ENCODE measurements around the gene WNK1.
A peak's percentile ranks its signal among the peaks of the same experiment; 100 is the strongest.

Gene WNK1

DNA sequence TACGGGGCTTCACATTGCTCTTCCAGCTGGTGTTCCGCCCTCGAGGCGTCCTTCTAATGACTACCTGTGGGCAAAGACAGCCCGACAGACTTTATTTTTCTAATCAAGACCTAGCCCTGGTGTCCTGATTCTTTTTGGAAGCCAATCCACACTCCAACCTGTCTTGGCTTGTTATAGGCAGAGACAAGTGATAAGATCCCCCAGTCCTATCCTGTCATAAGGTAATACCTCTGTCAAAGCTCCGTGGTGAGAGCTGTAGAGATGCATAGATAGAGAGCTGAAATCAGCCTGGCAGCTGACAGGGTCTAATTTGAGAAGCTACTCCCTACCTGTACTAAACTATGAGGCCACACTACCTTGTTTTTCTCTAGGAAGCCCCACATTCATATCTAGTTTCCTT lies 11.5 kb upstream of the WNK1 start:
- WGBS (ENCODE audit: insufficient coverage, insufficient read length): no CpG with 5 or more reads among the region's 6 CpGs
- Histone ChIP-seq H3K27ac (ENCODE audit: low read length) (no peak overlapping the region), H3K36me3 (ENCODE audit: control insufficient read depth, insufficient read depth, low read length) (no peaks in the 10 kb centered on the region), H3K4me3 (ENCODE audit: low read length) (no peak overlapping the region), H3K9me3 (ENCODE audit: control insufficient read depth, insufficient read depth, low read length) (no peaks in the 10 kb centered on the region), H3K27me3 (ENCODE audit: control insufficient read depth, insufficient read depth, low read length) (no peaks in the 10 kb centered on the region), H3K4me1 (ENCODE audit: control insufficient read depth, insufficient read depth, low read length) (no peaks in the 10 kb centered on the region; the same call in 1 of the 2 replicates)
- DNase-seq (ENCODE audit: low read depth, low spot score): no peak

GRCh38 chr12:749751-750270 lies 2.6 kb upstream of the WNK1 start:
- no CpG with 5 or more reads among the region's 1 CpG for WGBS (ENCODE audit: insufficient coverage, insufficient read length)
- H3K27ac ChIP-seq (ENCODE audit: low read length): no peak overlapping the region
- DNase-seq (ENCODE audit: low read depth, low spot score): no peak

GRCh38 chr12:750366-751191 lies 1.8 kb upstream of the WNK1 start:
- DNase-seq (ENCODE audit: low read depth, low spot score): no peak
- no CpG with 5 or more reads among the region's 7 CpGs for WGBS (ENCODE audit: insufficient coverage, insufficient read length)
- Histone ChIP-seq H3K27me3 (ENCODE audit: control insufficient read depth, insufficient read depth, low read length) (no peaks in the 10 kb centered on the region), H3K4me3 (ENCODE audit: low read length) (no peak overlapping the region), H3K36me3 (ENCODE audit: control insufficient read depth, insufficient read depth, low read length) (no peaks in the 10 kb centered on the region), H3K4me1 (ENCODE audit: control insufficient read depth, insufficient read depth, low read length) (no peaks in the 10 kb centered on the region; the same call in 1 of the 2 replicates), H3K9me3 (ENCODE audit: control insufficient read depth, insufficient read depth, low read length) (no peaks in the 10 kb centered on the region), H3K27ac (ENCODE audit: low read length) (no peak overlapping the region)

More at GRCh38 chr12:749751-750270, 2.6 kb upstream of the WNK1 start:
- no peaks in the 10 kb centered on the region for H3K36me3 ChIP-seq (ENCODE audit: control insufficient read depth, insufficient read depth, low read length)
- no peak overlapping the region for H3K4me3 ChIP-seq (ENCODE audit: low read length)
- no peaks in the 10 kb centered on the region for H3K27me3 ChIP-seq (ENCODE audit: control insufficient read depth, insufficient read depth, low read length)
- no peaks in the 10 kb centered on the region for H3K4me1 ChIP-seq (ENCODE audit: control insufficient read depth, insufficient read depth, low read length)
- H3K9me3 ChIP-seq (ENCODE audit: control insufficient read depth, insufficient read depth, low read length): no peaks in the 10 kb centered on the region

- H3K27me3 ChIP-seq (ENCODE audit: control insufficient read depth, insufficient read depth, low read length): no peaks in the 10 kb centered on the region
- no CpG with 5 or more reads among the region's 42 CpGs for WGBS (ENCODE audit: insufficient coverage, insufficient read length)
- H3K4me1 ChIP-seq (ENCODE audit: control insufficient read depth, insufficient read depth, low read length): no peaks in the 10 kb centered on the region; the same call in 1 of the 2 replicates
- H3K27ac ChIP-seq (ENCODE audit: low read length): peak overlapping the region; percentile 19
- no peaks in the 10 kb centered on the region for H3K9me3 ChIP-seq (ENCODE audit: control insufficient read depth, insufficient read depth, low read length)
- H3K36me3 ChIP-seq (ENCODE audit: control insufficient read depth, insufficient read depth, low read length): no peaks in the 10 kb centered on the region
- H3K4me3 ChIP-seq (ENCODE audit: low read length): peak overlapping the region; percentile 40; the same call in 1 of the 2 replicates
- peak; percentile 94 for DNase-seq (ENCODE audit: low read depth, low spot score)
These were observed 984 bp upstream of the WNK1 start for GRCh38 chr12:751192-751998.

GRCh38 chr12:752695-753610 lies 574 bp downstream of the WNK1 start:
- no peaks in the 10 kb centered on the region for H3K27me3 ChIP-seq (ENCODE audit: control insufficient read depth, insufficient read depth, low read length)
- no peaks in the 10 kb centered on the region for H3K36me3 ChIP-seq (ENCODE audit: control insufficient read depth, insufficient read depth, low read length)
- no peaks in the 10 kb centered on the region; the same call in 1 of the 2 replicates for H3K4me1 ChIP-seq (ENCODE audit: control insufficient read depth, insufficient read depth, low read length)
- no CpG with 5 or more reads among the region's 115 CpGs for WGBS (ENCODE audit: insufficient coverage, insufficient read length)
- H3K27ac ChIP-seq (ENCODE audit: low read length): no peak overlapping the region
- DNase-seq (ENCODE audit: low read depth, low spot score): no peak
- H3K4me3 ChIP-seq (ENCODE audit: low read length): peak overlapping the region; percentile 86
- H3K9me3 ChIP-seq (ENCODE audit: control insufficient read depth, insufficient read depth, low read length): no peaks in the 10 kb centered on the region

GRCh38 chr12:753611-754472 lies 1.5 kb downstream of the WNK1 start:
- no peaks in the 10 kb centered on the region; the same call in 1 of the 2 replicates for H3K4me1 ChIP-seq (ENCODE audit: control insufficient read depth, insufficient read depth, low read length)
- no peaks in the 10 kb centered on the region for H3K9me3 ChIP-seq (ENCODE audit: control insufficient read depth, insufficient read depth, low read length)
- no peak for DNase-seq (ENCODE audit: low read depth, low spot score)
- WGBS (ENCODE audit: insufficient coverage, insufficient read length): no CpG with 5 or more reads among the region's 63 CpGs
- peak overlapping the region; percentile 86 for H3K4me3 ChIP-seq (ENCODE audit: low read length)
- H3K27ac ChIP-seq (ENCODE audit: low read length): no peak overlapping the region
- no peaks in the 10 kb centered on the region for H3K27me3 ChIP-seq (ENCODE audit: control insufficient read depth, insufficient read depth, low read length)
- no peaks in the 10 kb centered on the region for H3K36me3 ChIP-seq (ENCODE audit: control insufficient read depth, insufficient read depth, low read length)

GRCh38 chr12:754473-754820 lies 2.1 kb downstream of the WNK1 start:
- H3K27ac ChIP-seq (ENCODE audit: low read length): no peak overlapping the region
- no peaks in the 10 kb centered on the region; the same call in 1 of the 2 replicates for H3K4me1 ChIP-seq (ENCODE audit: control insufficient read depth, insufficient read depth, low read length)
- WGBS (ENCODE audit: insufficient coverage, insufficient read length): no CpG with 5 or more reads among the region's 5 CpGs

DNA sequence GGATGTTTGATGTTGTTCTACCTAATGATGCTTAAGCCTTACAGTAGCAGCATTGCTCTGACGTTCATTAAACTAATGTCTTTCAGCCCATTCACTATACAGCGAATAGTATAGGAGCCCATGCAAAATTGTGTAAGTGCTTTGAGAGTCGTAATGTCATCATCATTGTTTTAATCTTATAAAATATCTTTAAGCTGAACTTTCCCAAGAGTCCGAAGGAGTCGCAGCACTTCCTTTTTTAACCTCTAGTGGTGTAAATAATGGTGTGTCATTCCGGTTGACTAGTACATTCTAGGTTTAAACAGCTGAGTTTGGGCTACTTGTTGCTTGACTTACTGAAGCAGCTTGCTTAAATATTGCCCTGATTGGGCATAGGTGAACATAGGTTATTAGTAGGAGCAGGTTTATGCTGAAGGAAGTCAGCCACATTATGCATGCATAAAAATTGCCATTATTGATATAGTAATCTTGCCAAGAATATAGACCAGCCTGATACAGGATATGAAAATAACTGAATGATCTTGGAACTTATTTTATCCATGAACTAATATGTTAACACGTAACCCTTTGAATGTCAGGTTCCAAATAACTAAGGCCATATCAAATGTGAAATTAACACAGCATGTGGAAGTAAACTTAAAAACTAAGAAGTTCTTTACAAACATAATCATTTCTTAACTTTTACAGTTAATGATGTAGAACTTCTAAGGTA lies 2.6 kb downstream of the WNK1 start:
- Histone ChIP-seq H3K27ac (ENCODE audit: low read length) (no peak overlapping the region), H3K27me3 (ENCODE audit: control insufficient read depth, insufficient read depth, low read length) (no peaks in the 10 kb centered on the region), H3K9me3 (ENCODE audit: control insufficient read depth, insufficient read depth, low read length) (no peaks in the 10 kb centered on the region), H3K4me1 (ENCODE audit: control insufficient read depth, insufficient read depth, low read length) (no peaks in the 10 kb centered on the region; the same call in 1 of the 2 replicates), H3K36me3 (ENCODE audit: control insufficient read depth, insufficient read depth, low read length) (no peaks in the 10 kb centered on the region), H3K4me3 (ENCODE audit: low read length) (peak overlapping the region; percentile 86; the same call in 1 of the 2 replicates)
- no peak for DNase-seq (ENCODE audit: low read depth, low spot score)
- no CpG with 5 or more reads among the region's 7 CpGs for WGBS (ENCODE audit: insufficient coverage, insufficient read length)

More at GRCh38 chr12:754473-754820, 2.1 kb downstream of the WNK1 start:
- no peaks in the 10 kb centered on the region for H3K27me3 ChIP-seq (ENCODE audit: control insufficient read depth, insufficient read depth, low read length)
- H3K36me3 ChIP-seq (ENCODE audit: control insufficient read depth, insufficient read depth, low read length): no peaks in the 10 kb centered on the region
- H3K9me3 ChIP-seq (ENCODE audit: control insufficient read depth, insufficient read depth, low read length): no peaks in the 10 kb centered on the region
- peak overlapping the region; percentile 86; the same call in 1 of the 2 replicates for H3K4me3 ChIP-seq (ENCODE audit: low read length)
- DNase-seq (ENCODE audit: low read depth, low spot score): no peak

DNA sequence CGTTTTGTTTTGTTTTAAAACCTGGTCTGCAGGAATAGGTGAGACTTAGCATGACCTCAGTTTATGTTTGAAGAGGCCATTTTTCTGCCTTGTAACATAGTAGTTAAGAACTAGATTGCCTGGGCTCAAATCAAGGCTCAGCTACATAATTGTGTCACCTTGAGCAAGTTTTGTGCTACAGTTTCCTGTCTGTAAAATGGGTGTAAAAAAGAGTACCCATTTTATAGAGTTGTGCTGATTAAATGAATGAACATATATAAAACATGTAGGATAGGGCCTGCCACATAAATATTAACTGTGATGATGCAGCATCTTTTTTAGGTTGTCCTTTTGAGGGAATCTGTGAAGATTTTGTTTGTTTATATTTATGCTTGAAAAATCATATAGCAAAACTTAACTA lies 7.2 kb downstream of the WNK1 start:
- Histone ChIP-seq H3K4me1 (ENCODE audit: control insufficient read depth, insufficient read depth, low read length) (no peaks in the 10 kb centered on the region; the same call in 1 of the 2 replicates), H3K27ac (ENCODE audit: low read length) (no peak overlapping the region), H3K36me3 (ENCODE audit: control insufficient read depth, insufficient read depth, low read length) (no peaks in the 10 kb centered on the region), H3K27me3 (ENCODE audit: control insufficient read depth, insufficient read depth, low read length) (no peaks in the 10 kb centered on the region), H3K9me3 (ENCODE audit: control insufficient read depth, insufficient read depth, low read length) (no peaks in the 10 kb centered on the region), H3K4me3 (ENCODE audit: low read length) (no peak overlapping the region)
- WGBS (ENCODE audit: insufficient coverage, insufficient read length): no CpG with 5 or more reads among the region's 1 CpG
- DNase-seq (ENCODE audit: low read depth, low spot score): no peak
